GM12875 (cell line): Measurements from ENCODE around the gene SSC5D.
"Not testable (repeated sequence)": the region's sequence is repeated elsewhere in the genome, so short reads cannot be mapped to it uniquely, and the experiment has no call there.

Source experiments
- H3K4me3 ChIP-seq: one replicate; pipeline ENCODE4 v1.5.1; 2011; ENCODE audit warnings: low read depth, low read length, control low read depth
- CTCF ChIP-seq: IDR thresholded peaks from 2 replicates; pipeline ENCODE4 v1.5.1; 2011; ENCODE audit warnings: low read depth, mild to moderate bottlenecking, control low read depth, inconsistent platforms, low read length, moderate library complexity, borderline replicate concordance; ENCODE audit not compliant: insufficient read depth

SSC5D gene

GRCh38 chr19:55443045-55443823, 45.0 kb upstream of the SSC5D start, which contains the start of gene SHISA7:
SHISA7 (minus strand) TSS chr19:55443300; CDS start chr19:55442863, 437 bp downstream.
- no peak for TF ChIP-seq CTCF
- H3K4me3 ChIP-seq: no peak within 1 kb of the TSS

GRCh38 chr19:55443824-55444480, 44.3 kb upstream of the SSC5D start:
- TF ChIP-seq CTCF: no peak
- no peak overlapping the region for H3K4me3 ChIP-seq

GRCh38 chr19:55444646-55445045, 43.6 kb upstream of the SSC5D start:
- no peak overlapping the region for H3K4me3 ChIP-seq
- no peak for TF ChIP-seq CTCF

- no peak overlapping the region for H3K4me3 ChIP-seq
- TF ChIP-seq CTCF: no peak
These were observed 42.2 kb upstream of the SSC5D start for GRCh38 chr19:55446060-55446459.

- H3K4me3 ChIP-seq: no peak overlapping the region
- no peak for TF ChIP-seq CTCF
These were observed 40.6 kb upstream of the SSC5D start for GRCh38 chr19:55447421-55448174.

GRCh38 chr19:55448175-55448490, 40.1 kb upstream of the SSC5D start:
- H3K4me3 ChIP-seq: not testable (repeated sequence)

- TF ChIP-seq CTCF: no peak
- no peak overlapping the region for H3K4me3 ChIP-seq
These were observed 38.8 kb upstream of the SSC5D start for GRCh38 chr19:55449469-55449868.
